Ovary (tissue), 9 donors: ENCODE data around the gene KRT39. TPM values are rescaled to one million over a fixed set of nuclear protein-coding genes. Genes with fewer than 3 reads are reported as not detected.

Experiments
- DNase-seq, 5 donors: peaks; one replicate each; pipeline ENCODE4 v3.0.0-alpha.2; 2019 to 2020
- H3K27ac ChIP-seq, 2 donors: fragments of 200-600 bp; one replicate each; pipeline versions ENCODE4 v1.5.1 to v1.8.0; 2019 to 2022
- H3K27me3 ChIP-seq: fragments of 200-600 bp; one replicate; pipeline ENCODE4 v1.8.0; 2022
- H3K36me3 ChIP-seq: fragments of 200-600 bp; sonication (generic); one replicate; pipeline ENCODE4 v1.5.1; 2019
- H3K4me1 ChIP-seq: one replicate; pipeline ENCODE4 v1.8.1; 2013; ENCODE audit warnings: mild to moderate bottlenecking, moderate library complexity; ENCODE audit not compliant: insufficient read depth
- H3K4me3 ChIP-seq: fragments of 200-600 bp; sonication (generic); one replicate; pipeline ENCODE4 v1.5.1; 2017
- H3K9me3 ChIP-seq, 2 donors: fragments of 200-600 bp in 1 of 2; sonication (generic) in 1 of 2; one replicate each; pipeline versions ENCODE4 v1.5.1 to v1.8.1; 2013 to 2019; ENCODE audit warnings: mild to moderate bottlenecking in 1 of 2, moderate library complexity in 1 of 2
- CTCF ChIP-seq, 3 donors: fragments of 450-650 bp in 2 of 3; fragments of 200-600 bp in 1 of 3; IDR thresholded peaks; one replicate each; pipeline versions ENCODE4 v1.5.1 to v1.8.0; 2016 to 2022; ENCODE audit warnings: antibody characterized with exemption in 3 of 3, mild to moderate bottlenecking in 1 of 3
- EP300 ChIP-seq: sonication (generic); formaldehyde crosslinking; IDR thresholded peaks from one replicate; pipeline ENCODE4 v1.6.1; 2017; ENCODE audit warnings: antibody characterized with exemption
- POLR2A ChIP-seq: fragments of 450-650 bp; IDR thresholded peaks from one replicate; pipeline ENCODE4 v1.6.1; 2017; ENCODE audit warnings: antibody characterized with exemption, mild to moderate bottlenecking, moderate library complexity
- WGBS, 3 donors: extraction: QIAGEN DNeasy Blood & Tissue Kit in 1 of 3; methylation state at CpG; one replicate each; pipeline versions ENCODE4 v1.1.5 to v1.1.7; 2013 to 2017; 5-methylcytosine and 5-hydroxymethylcytosine counted together
- intact Hi-C, 4 donors: fragments of 100-400 bp; cut with DNase I; formaldehyde crosslinking; loops; one replicate each; pipeline versions ENCODE4 v1.11.0 to v1.15.1; 2022 to 2023
- polyA plus RNA-seq, 2 donors: library from polyadenylated mRNA; stranded (reverse); fragments of 200-250 nt in 1 of 2; fragments of 350-450 nt in 1 of 2; fragmentation: Illumina TruSeq in 1 of 2; extraction: RNeasy Lipid Tissue Mini Kit (QIAGEN cat#74804) in 1 of 2; gene quantifications; one replicate each; pipeline ENCODE4 v1.2.3, GENCODE V29; 2013 to 2014
- total RNA-seq, 7 donors: library from RNA; depleted of rRNA in 2 of 7; stranded (reverse); fragments of >200 nt in 2 of 7; fragmentation: NEBNext Ultra II Directional in 3 of 7; extraction: Animal tissue kit (Norgen Biotek cat#: 25700) in 3 of 7; gene quantifications; one replicate each; pipeline versions ENCODE4 v1.1.0 to v1.2.4, GENCODE V29; 2016 to 2023
- donor health status: DM: no; HTN: no; CAD: no; lungs with moderate emphysema.
- donor health status: DM: no; HTN: no; CAD: no.
- donor health status: Bipolar disorder and iron deficiency.
- donor health status: DM: yes; HTN: yes; CAD: no.
- donor health status: DM: no; HTN: no; CAD: no.
- donor health status: DM: yes; HTN: yes; CAD: no.

The KRT39 gene
- total and polyA plus RNA-seq, 9 donors = 0.69 TPM; not detected in 8

GRCh38 chr17:40945414-40945813, 21.3 kb downstream of the KRT39 start:
- TF ChIP-seq POLR2A = no peak
- no peak for TF ChIP-seq CTCF (IDR thresholded peaks at IDR 0.05)
- no peak for TF ChIP-seq EP300
- Histone ChIP-seq H3K4me3 (no peak overlapping the region), H3K9me3 (no peaks in the 10 kb centered on the region), H3K27ac (no peak overlapping the region), H3K4me1 (peaks cover 2% of the 10 kb centered on the region), H3K27me3 (no peaks in the 10 kb centered on the region), H3K36me3 (no peaks in the 10 kb centered on the region)
- 62 to 66% (median 64%) methylated on average over 6 of the region's 6 CpGs for WGBS, 3 donors
- intact Hi-C loops = no loop called here
- no peak for DNase-seq

GRCh38 chr17:40944531-40944930, 22.2 kb downstream of the KRT39 start:
- Histone ChIP-seq H3K27me3 (no peaks in the 10 kb centered on the region), H3K36me3 (no peaks in the 10 kb centered on the region), H3K27ac (no peak overlapping the region), H3K9me3 (no peaks in the 10 kb centered on the region), H3K4me3 (no peak overlapping the region), H3K4me1 (peaks cover 1% of the 10 kb centered on the region)
- TF ChIP-seq CTCF (IDR thresholded peaks at IDR 0.05) (no peak), EP300 (no peak), POLR2A (no peak)
- DNase-seq = no peak
- 40 to 62% (median 45%) methylated on average over 1 of the region's 1 CpG for WGBS, 3 donors
- intact Hi-C loops = no loop called here

GRCh38 chr17:40942553-40942952, 24.2 kb downstream of the KRT39 start:
- 89 to 91% (median 89%) methylated on average over 3 of the region's 3 CpGs for WGBS, 3 donors
- H3K4me3 ChIP-seq = no peak overlapping the region
- no peaks in the 10 kb centered on the region for H3K27me3 ChIP-seq
- no peaks in the 10 kb centered on the region for H3K4me1 ChIP-seq
- no peaks in the 10 kb centered on the region for H3K36me3 ChIP-seq
- no peaks in the 10 kb centered on the region for H3K9me3 ChIP-seq
- no peak for TF ChIP-seq CTCF (IDR thresholded peaks at IDR 0.05)
- no peak for TF ChIP-seq EP300
- TF ChIP-seq POLR2A = no peak
- intact Hi-C loops = no loop called here
- DNase-seq = no peak
- H3K27ac ChIP-seq = no peak overlapping the region

- Histone ChIP-seq H3K27ac (no peak overlapping the region), H3K27me3 (no peaks in the 10 kb centered on the region), H3K36me3 (no peaks in the 10 kb centered on the region), H3K4me1 (no peaks in the 10 kb centered on the region), H3K4me3 (no peak overlapping the region), H3K9me3 (no peaks in the 10 kb centered on the region)
- no peak for DNase-seq
- no peak for TF ChIP-seq POLR2A
- no peak for TF ChIP-seq CTCF (IDR thresholded peaks at IDR 0.05)
- TF ChIP-seq EP300 = no peak
- 68 to 76% (median 74%) methylated on average over 6 of the region's 6 CpGs for WGBS, 3 donors
- intact Hi-C loops = no loop called here
Measured at GRCh38 chr17:40940266-40940665, 26.5 kb downstream of the KRT39 start.

GRCh38 chr17:40938981-40939380, 27.8 kb downstream of the KRT39 start:
- H3K9me3 ChIP-seq = no peaks in the 10 kb centered on the region
- no peak for DNase-seq
- no peak overlapping the region for H3K27ac ChIP-seq
- no peak overlapping the region for H3K4me3 ChIP-seq
- H3K27me3 ChIP-seq = no peaks in the 10 kb centered on the region
- no peaks in the 10 kb centered on the region for H3K36me3 ChIP-seq
- H3K4me1 ChIP-seq = no peaks in the 10 kb centered on the region
- WGBS, 3 donors = 81 to 88% (median 87%) methylated on average over 3 of the region's 3 CpGs
- intact Hi-C loops = no loop called here
- TF ChIP-seq EP300 = no peak
- TF ChIP-seq POLR2A = no peak
- TF ChIP-seq CTCF (IDR thresholded peaks at IDR 0.05) = no peak
